Neural cell (in vitro differentiated cells): ENCODE results near the gene NR1H4. TPM values are rescaled to one million over a fixed set of nuclear protein-coding genes. Genes with fewer than 3 reads are reported as not detected.

Experiments used
- H2AFZ ChIP-seq: fragments of 200-600, 300-800 bp; sonication (generic), shearing (Covaris generic); 2 replicates; pipeline ENCODE4 v1.6.0; 2014; ENCODE audit warnings: low read depth, mild to moderate bottlenecking, antibody characterized with exemption, low read length, moderate library complexity
- H3F3A ChIP-seq: fragments of 200-600 bp; shearing (Covaris generic); 2 replicates; pipeline ENCODE4 v1.6.1; 2016; ENCODE audit warnings: mild to moderate bottlenecking, moderate library complexity, mixed read lengths, antibody characterized with exemption, low read length; ENCODE audit not compliant: insufficient read depth, poor library complexity, severe bottlenecking
- H3K27ac ChIP-seq: fragments of 200-600, 300-800 bp; sonication (generic), shearing (Covaris generic); 2 replicates; pipeline ENCODE4 v1.5.1; 2014; ENCODE audit warnings: mild to moderate bottlenecking, low read length, moderate library complexity
- H3K27me3 ChIP-seq: fragments of 300-800, 200-600 bp; sonication (generic), shearing (Covaris generic); 2 replicates; pipeline ENCODE4 v1.6.0; 2014; ENCODE audit warnings: mild to moderate bottlenecking, low read depth, low read length, moderate library complexity; ENCODE audit not compliant: insufficient read depth
- H3K36me3 ChIP-seq: fragments of 300-800, 200-600 bp; sonication (generic), shearing (Covaris generic); 2 replicates; pipeline ENCODE4 v1.5.1; 2014; ENCODE audit warnings: mild to moderate bottlenecking, antibody characterized with exemption, low read length, moderate library complexity; ENCODE audit not compliant: insufficient read depth
- H3K4me2 ChIP-seq: fragments of 300-800, 200-600 bp; sonication (generic), shearing (Covaris generic); 2 replicates; pipeline ENCODE4 v1.6.0; 2014; ENCODE audit warnings: mild to moderate bottlenecking, low read length
- H3K4me3 ChIP-seq: fragments of 300-800, 200-600 bp; sonication (generic), shearing (Covaris generic); 2 replicates; pipeline ENCODE4 v1.5.1; 2014; ENCODE audit warnings: mild to moderate bottlenecking, low read length, moderate library complexity
- H3K79me2 ChIP-seq: fragments of 200-600 bp; shearing (Covaris generic); replicated peaks from 2 replicates; pipeline ENCODE4 v1.6.0; 2014; ENCODE audit warnings: mild to moderate bottlenecking, low read length, moderate library complexity; ENCODE audit not compliant: insufficient read depth
- H3K9ac ChIP-seq: fragments of 300-800, 200-600 bp; sonication (generic), shearing (Covaris generic); 2 replicates; pipeline ENCODE4 v1.6.1; 2016; ENCODE audit warnings: mild to moderate bottlenecking, low read length, mixed read lengths
- H3K9me2 ChIP-seq: fragments of 200-600 bp; shearing (Covaris generic); 2 replicates; pipeline ENCODE4 v1.6.1; 2016; ENCODE audit warnings: mild to moderate bottlenecking, low read length, mixed read lengths; ENCODE audit not compliant: insufficient read depth
- H3K9me3 ChIP-seq: fragments of 200-600, 300-800 bp; sonication (generic), shearing (Covaris generic); 2 replicates; pipeline ENCODE4 v1.6.1; 2016; ENCODE audit warnings: mild to moderate bottlenecking, mixed run types, low read length, moderate library complexity, mixed read lengths
- H4K20me1 ChIP-seq: fragments of 200-600 bp; shearing (Covaris generic); 2 replicates; pipeline ENCODE4 v1.6.1; 2016; ENCODE audit warnings: mild to moderate bottlenecking, mixed run types; ENCODE audit not compliant: insufficient read depth
- CTCF ChIP-seq: fragments of 450-650 bp; IDR thresholded peaks from 2 replicates; pipeline ENCODE4 v1.5.1; 2014; ENCODE audit warnings: antibody characterized with exemption, mild to moderate bottlenecking, moderate library complexity; ENCODE audit not compliant: poor library complexity, severe bottlenecking
- EP300 ChIP-seq: fragments of 450-650 bp; conservative IDR thresholded peaks from 2 replicates; pipeline ENCODE4 v1.6.1; 2014; ENCODE audit warnings: antibody characterized with exemption, mild to moderate bottlenecking, moderate library complexity; ENCODE audit not compliant: poor library complexity, severe bottlenecking
- EZH2 ChIP-seq: fragments of 200-600, 300-800 bp; shearing (Covaris generic), sonication (generic); IDR thresholded peaks from 2 replicates; pipeline ENCODE4 v1.6.1; 2014; ENCODE audit warnings: antibody characterized with exemption, low read length, borderline replicate concordance, mild to moderate bottlenecking; ENCODE audit not compliant: insufficient read depth, poor library complexity, severe bottlenecking
- MXI1 ChIP-seq: fragments of 450-650 bp; conservative IDR thresholded peaks from 2 replicates; pipeline ENCODE4 v1.6.1; 2014; ENCODE audit warnings: antibody characterized with exemption, mild to moderate bottlenecking; ENCODE audit not compliant: poor library complexity, severe bottlenecking
- POLR2AphosphoS5 ChIP-seq: IDR thresholded peaks from 2 replicates; pipeline ENCODE4 v1.6.1; 2012
- RAD21 ChIP-seq: fragments of 450-650 bp; conservative IDR thresholded peaks from 2 replicates; pipeline ENCODE4 v1.6.1; 2014; ENCODE audit warnings: antibody characterized with exemption, mild to moderate bottlenecking, moderate library complexity
- SMC3 ChIP-seq: fragments of 450-650 bp; conservative IDR thresholded peaks from 2 replicates; pipeline ENCODE4 v1.6.1; 2014; ENCODE audit warnings: antibody characterized with exemption, mild to moderate bottlenecking, moderate library complexity; ENCODE audit not compliant: poor library complexity
- TAF1 ChIP-seq: IDR thresholded peaks from 2 replicates; pipeline ENCODE4 v1.6.1; 2012; ENCODE audit warnings: low read depth
- polyA plus RNA-seq: library from polyadenylated mRNA; depleted of rRNA; stranded (reverse); fragments of >200 nt; gene quantifications from 2 replicates; pipeline ENCODE4 v1.2.3, GENCODE V29; 2014
- TF ChIP-seq, protein P1 (sequence below): IDR thresholded peaks from 2 replicates; pipeline ENCODE4 v1.6.1; 2012; ENCODE audit warnings: borderline replicate concordance

Gene NR1H4
- polyA plus RNA-seq, 1 donor from 2014 or later = not detected

GRCh38 chr12:100553936-100554335 lies 80.3 kb downstream of the NR1H4 start (continued):
- no peak for TF ChIP-seq EZH2

DNA sequence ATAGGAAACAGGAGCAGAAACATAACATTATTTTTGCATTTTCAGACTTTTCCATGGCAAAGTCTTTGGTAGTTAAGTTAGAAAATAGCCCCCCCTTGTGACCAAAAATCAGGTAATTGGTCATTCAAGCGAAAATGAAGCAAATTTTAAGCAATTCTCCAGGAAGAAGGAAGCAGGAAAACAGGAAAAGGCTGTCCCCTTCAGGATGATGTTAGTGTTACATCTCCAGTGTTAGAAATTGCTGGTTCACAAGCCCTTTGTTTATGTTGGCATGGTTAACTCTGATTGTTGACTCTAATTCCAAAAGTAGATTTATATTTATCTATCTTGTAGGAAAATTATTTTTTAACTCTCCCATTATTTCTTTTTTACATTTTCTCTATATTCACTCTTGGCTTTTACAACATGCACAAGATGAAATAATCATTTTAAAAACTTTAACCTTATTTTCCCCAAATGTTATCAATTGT lies 81.0 kb downstream of the NR1H4 start:
- Histone ChIP-seq H3K4me2 (no peak overlapping the region), H4K20me1 (no peaks in the 10 kb centered on the region), H2AFZ (no peak overlapping the region), H3K4me3 (no peak overlapping the region), H3K27ac (no peak overlapping the region), H3K79me2 (no peaks in the 10 kb centered on the region), H3K9me3 (no peaks in the 10 kb centered on the region), H3K9ac (no peak overlapping the region), H3K36me3 (no peaks in the 10 kb centered on the region), H3K9me2 (no peaks in the 10 kb centered on the region), H3K27me3 (no peaks in the 10 kb centered on the region), H3F3A (no peaks in the 10 kb centered on the region)
- TF ChIP-seq SMC3 (peak; percentile 91), MXI1 (no peak), CTCF (peak; percentile 94), POLR2AphosphoS5 (no peak), EP300 (no peak), RAD21 (peak; percentile 90), EZH2 (no peak), TAF1 (no peak)
- TF ChIP-seq, protein P1, sequence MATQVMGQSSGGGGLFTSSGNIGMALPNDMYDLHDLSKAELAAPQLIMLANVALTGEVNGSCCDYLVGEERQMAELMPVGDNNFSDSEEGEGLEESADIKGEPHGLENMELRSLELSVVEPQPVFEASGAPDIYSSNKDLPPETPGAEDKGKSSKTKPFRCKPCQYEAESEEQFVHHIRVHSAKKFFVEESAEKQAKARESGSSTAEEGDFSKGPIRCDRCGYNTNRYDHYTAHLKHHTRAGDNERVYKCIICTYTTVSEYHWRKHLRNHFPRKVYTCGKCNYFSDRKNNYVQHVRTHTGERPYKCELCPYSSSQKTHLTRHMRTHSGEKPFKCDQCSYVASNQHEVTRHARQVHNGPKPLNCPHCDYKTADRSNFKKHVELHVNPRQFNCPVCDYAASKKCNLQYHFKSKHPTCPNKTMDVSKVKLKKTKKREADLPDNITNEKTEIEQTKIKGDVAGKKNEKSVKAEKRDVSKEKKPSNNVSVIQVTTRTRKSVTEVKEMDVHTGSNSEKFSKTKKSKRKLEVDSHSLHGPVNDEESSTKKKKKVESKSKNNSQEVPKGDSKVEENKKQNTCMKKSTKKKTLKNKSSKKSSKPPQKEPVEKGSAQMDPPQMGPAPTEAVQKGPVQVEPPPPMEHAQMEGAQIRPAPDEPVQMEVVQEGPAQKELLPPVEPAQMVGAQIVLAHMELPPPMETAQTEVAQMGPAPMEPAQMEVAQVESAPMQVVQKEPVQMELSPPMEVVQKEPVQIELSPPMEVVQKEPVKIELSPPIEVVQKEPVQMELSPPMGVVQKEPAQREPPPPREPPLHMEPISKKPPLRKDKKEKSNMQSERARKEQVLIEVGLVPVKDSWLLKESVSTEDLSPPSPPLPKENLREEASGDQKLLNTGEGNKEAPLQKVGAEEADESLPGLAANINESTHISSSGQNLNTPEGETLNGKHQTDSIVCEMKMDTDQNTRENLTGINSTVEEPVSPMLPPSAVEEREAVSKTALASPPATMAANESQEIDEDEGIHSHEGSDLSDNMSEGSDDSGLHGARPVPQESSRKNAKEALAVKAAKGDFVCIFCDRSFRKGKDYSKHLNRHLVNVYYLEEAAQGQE = no peak

DNA sequence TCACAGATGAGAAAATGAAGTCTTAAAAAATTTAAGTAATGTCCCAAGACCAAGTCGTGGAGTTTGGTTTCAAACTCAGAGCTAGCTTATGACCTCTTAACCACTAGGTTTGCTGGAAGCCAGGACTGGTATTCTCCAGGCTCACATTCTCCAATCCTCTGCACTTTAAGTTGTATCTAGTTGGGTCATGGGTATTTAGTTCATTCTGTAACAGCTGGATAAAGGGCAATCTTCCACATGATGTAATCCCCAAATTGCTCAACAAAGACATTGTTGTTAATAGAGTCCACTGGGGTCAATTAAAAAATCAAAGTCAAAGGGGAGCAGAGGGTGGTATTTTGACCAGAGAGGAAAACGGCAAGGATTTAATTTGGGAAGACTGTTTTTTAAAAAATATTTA lies 82.1 kb downstream of the NR1H4 start:
- Histone ChIP-seq H2AFZ (no peak overlapping the region), H4K20me1 (no peaks in the 10 kb centered on the region), H3F3A (no peaks in the 10 kb centered on the region), H3K9ac (no peak overlapping the region), H3K79me2 (no peaks in the 10 kb centered on the region), H3K27ac (no peak overlapping the region), H3K4me2 (no peak overlapping the region), H3K4me3 (no peak overlapping the region), H3K9me2 (no peaks in the 10 kb centered on the region), H3K9me3 (no peaks in the 10 kb centered on the region), H3K36me3 (no peaks in the 10 kb centered on the region), H3K27me3 (no peaks in the 10 kb centered on the region)
- TF ChIP-seq MXI1 (no peak), TAF1 (no peak), EP300 (no peak), EZH2 (no peak), SMC3 (no peak), RAD21 (no peak), CTCF (no peak), POLR2AphosphoS5 (no peak)
- TF ChIP-seq, protein P1 = no peak
